GM18498 (cell line): Measurements from ENCODE around the gene IMMP2L.
"Not testable (repeated sequence)": the region's sequence is repeated elsewhere in the genome, so short reads cannot be mapped to it uniquely, and the experiment has no call there.

Experiments
- ATAC-seq: cut with Tn5 transposase; IDR thresholded peaks from one replicate; pipeline ENCODE4 v1.9.1; 2021; ENCODE audit warnings: mild to moderate bottlenecking, moderate library complexity; ENCODE audit not compliant: unreplicated experiment

The IMMP2L gene

GRCh38 chr7:110718503-110719205 lies 843.6 kb downstream of the IMMP2L start:
- ATAC-seq = no peak

- ATAC-seq = no peak
Measured at GRCh38 chr7:110704225-110704624, 858.1 kb downstream of the IMMP2L start.

GRCh38 chr7:110698576-110698975 lies 863.7 kb downstream of the IMMP2L start:
- ATAC-seq = no peak

DNA sequence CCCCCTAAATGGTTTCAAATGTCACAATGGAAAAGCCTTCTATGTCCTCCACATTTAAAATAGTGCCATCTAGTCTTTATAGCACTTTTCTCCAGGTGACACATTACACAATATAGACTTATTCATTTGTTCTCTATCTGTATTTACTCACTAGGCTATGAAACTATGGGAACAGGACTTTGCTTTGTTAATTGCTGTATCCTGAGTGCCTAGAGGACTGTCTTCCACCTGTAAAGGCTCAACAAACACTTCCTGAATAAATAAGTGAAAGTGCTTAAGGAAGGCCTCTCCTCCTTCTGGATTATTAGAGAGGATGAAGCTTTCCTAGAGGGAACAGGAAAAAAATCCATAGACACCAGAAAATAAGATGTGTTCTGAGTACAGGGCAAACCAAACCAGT lies 868.9 kb downstream of the IMMP2L start:
- ATAC-seq = no peak

DNA sequence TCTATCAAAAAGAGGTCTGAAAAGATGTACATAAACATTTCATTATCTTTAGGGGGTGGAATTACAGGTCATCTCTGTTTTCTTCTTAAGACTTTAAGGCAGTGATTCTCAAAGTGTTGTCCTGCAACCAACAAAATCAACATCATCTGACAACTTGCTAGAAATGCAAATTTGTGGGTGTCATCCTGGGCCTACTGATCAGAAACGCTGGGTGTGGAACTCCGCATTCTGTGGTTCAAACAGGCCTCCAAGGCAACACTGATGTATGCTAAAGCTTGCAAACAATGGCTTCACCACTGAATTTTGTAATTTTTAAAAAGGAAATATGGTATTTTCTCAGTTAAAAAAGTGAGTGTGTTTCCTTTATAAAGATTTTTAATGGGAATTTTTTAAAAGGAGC lies 873.4 kb downstream of the IMMP2L start:
- no peak for ATAC-seq

GRCh38 chr7:110685899-110686298 lies 876.4 kb downstream of the IMMP2L start:
- no peak for ATAC-seq

GRCh38 chr7:110681941-110682340 lies 880.4 kb downstream of the IMMP2L start:
- ATAC-seq = no peak

- no peak for ATAC-seq
Measured at GRCh38 chr7:110677405-110677804, 884.9 kb downstream of the IMMP2L start.

DNA sequence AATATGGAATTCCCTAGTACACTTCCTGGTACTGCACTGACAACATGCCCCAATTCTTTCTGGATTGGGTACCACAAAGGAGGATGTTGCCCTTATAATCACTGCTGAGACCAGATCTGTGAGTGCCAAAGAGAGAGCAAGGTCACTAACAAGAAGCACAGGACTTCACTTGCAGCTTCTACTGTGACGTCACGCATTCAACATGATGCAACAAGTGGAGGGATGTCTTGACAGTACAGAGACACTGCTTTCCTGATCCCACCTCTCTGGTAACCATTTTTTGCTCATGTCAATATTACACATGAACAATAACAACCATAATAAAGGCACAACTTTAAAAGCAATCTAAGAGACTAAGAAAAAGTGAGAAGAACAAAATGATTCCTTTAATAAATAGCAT lies 885.5 kb downstream of the IMMP2L start:
- no peak for ATAC-seq

DNA sequence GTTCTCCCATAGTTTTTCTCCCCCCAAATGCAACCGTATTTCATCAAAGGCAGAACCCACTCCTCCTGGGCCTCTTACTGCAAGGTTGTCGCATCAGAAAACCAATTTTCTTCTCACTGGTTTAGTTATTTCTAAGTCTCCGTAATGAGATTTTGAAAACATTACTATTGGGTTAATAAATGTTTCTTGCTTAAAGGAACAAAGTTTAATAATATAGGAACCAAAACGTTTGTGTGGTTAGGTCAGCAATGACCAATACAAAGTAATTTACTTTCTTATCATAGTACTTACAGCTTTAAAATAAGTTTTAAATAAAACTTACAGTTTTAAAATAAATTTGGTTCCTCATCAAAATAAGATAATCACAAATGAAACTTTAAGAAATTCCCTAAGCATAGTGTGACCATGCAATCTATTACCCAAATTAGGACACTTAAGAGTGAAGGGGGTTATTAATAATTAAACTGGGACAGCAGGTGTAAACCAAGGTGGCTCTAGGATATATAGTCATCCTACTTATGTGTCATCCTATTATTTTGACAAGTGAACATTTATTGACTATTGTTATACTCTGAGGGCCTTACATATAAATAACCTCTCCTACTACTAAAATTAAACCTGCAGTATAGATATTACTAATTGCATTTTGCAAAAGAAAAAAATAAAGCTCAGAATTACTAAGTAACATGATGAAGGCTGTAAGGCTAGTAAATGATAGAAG lies 886.7 kb downstream of the IMMP2L start:
- peak; percentile 41 for ATAC-seq

DNA sequence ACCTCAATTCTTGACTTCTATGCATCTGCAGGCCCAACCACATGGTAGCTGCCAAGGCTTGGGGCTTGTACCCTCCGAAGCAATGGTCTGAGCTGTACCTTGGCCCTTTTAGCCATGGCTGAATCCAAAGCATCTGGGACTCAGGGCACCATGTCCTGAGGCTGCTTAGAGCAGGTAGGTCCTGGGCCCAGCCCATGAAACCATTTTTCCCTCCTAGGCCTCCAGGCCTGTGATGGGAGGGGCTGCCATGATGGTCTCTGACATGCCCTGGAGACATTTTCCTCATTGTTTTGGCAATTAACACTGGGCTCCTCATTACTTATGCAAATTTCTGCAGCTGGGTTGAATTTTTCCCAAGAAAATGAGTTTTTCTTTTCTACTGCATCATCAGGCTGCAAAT lies 889.1 kb downstream of the IMMP2L start:
- no peak for ATAC-seq

- no peak for ATAC-seq
Measured at GRCh38 chr7:110669410-110669809, 892.9 kb downstream of the IMMP2L start.

GRCh38 chr7:110664803-110665202 lies 897.5 kb downstream of the IMMP2L start:
- ATAC-seq = no peak

GRCh38 chr7:110660637-110661036 lies 901.7 kb downstream of the IMMP2L start:
- ATAC-seq = not testable (repeated sequence)

DNA sequence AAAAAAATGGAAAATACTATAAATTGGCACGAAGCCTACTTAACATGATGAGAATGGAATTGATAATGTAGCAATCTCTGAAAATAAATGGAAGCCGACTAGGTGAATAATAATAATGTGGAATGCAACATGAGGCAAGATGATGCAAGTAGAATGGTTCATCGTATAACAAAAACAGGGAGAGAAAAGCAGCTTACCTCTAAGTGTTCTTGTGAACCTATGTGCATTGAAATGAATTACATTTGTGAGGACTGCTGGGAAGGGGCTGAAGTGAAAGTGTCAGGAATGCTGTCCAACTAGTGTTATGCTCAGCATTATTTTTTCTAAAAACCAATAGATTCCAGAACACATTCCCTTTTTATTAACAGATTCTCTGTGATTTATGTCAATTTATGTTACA lies 912.0 kb downstream of the IMMP2L start:
- ATAC-seq = no peak

DNA sequence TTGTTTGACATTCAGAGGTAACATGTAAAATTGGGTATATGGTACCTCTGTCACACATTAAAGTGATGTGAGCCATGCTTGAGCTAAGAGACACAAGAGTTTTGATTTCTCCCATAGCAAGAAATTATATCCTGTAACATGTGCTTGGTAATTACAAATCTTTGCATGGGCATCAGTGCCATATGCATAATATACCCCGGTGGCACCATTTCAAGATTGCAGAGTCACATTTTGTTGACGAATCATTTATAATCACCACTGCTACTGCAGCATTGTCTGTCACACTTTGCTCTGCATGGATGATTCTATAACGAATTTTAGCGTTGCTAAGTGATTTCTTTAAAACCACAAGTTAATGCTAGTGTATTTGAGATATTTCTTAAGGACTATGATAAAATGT lies 915.0 kb downstream of the IMMP2L start:
- no peak for ATAC-seq

DNA sequence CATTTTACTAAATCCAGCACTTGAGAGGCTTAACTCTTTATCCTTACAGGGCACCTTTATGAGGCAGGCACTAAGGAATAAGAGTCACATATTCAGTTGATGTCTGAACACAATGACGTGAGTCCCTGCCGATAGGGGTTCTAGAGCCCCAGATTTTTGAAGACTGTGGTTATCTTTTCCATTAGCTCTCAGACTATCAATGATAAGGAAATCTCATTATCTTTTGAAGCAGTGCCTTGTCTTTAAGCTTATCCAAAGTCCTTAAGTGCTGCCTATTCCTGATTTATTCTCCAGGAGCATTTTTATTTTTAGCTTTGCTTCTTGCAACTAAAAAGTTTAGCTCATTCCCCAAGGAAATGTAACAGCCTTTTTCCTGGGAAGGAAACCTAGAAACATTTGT lies 915.5 kb downstream of the IMMP2L start:
- ATAC-seq = no peak

DNA sequence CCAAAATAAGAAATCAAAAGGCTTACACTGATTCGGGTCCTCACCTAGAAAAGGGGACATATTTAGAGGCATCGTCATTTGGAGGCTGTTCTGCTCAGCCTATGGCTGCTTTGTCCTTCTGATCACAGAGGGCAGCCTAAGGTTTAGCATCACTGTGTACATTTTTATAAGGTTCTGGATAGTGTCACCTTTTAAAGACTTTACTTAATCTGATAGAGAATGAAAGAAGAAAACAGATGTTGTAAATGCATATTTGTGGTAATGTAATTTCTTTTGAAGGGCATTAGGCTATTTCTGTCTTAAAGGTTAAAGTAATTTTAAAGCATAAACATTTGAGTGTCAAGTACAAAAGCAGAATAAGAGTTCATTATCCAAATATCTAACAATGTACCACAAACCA lies 916.7 kb downstream of the IMMP2L start:
- ATAC-seq = no peak

DNA sequence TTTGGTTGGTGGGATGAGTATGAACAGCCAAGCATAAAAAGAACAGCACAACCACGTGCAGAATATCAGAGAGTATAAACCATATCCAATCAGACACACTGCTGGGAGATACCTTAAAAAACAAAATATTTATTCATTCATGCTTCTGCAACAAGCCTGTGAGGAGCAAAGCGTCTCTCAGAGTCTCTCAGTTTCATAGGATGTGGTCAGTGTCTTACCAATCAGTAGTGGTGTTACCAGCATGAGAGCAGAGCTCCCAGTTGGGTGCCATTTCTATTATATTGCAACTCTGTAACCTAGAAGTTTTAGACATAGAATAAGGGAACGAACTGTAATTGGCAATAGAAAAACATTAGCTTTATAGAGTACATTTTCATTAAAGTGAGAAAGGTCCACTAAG lies 917.2 kb downstream of the IMMP2L start:
- peak; percentile 72 for ATAC-seq

DNA sequence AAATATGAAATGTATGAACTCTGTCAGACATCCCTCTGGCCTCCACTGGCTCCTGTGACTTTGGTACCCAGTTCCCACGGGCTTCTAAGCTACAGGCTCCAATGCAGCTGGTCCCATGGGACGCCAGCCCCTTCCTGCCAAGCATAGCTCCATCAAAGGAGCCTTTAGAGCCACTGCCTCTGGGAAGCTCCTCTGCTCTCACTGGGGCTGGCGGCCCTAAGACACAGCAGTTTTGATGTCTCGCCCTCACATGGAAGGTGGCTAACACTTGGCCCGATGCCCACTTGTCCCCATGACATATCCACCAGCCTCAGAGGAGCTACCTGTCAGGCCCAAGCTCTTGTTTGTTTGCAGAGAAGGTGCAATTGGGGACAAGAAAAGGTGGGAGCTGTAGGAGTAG lies 925.0 kb downstream of the IMMP2L start:
- no peak for ATAC-seq

DNA sequence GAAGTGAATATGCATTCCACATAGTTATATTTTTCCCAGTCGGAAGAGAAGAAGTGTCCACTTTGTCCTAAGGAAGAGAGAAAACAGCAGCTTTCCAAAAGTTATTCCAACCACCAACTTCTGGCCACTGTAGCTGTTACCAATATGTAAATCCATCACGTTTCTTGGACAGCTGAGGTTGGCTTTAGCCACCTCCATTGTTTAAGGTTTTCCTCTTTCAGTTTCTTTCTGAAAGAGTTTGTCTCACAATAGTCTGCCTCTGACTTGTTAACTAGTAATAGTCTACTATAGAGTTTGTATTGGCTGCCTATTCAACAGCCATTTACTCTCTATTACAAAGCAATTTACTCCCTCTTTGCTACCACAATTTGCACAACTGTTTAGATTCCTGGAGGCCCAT lies 929.0 kb downstream of the IMMP2L start:
- no peak for ATAC-seq

GRCh38 chr7:110626414-110626813 lies 935.9 kb downstream of the IMMP2L start:
- ATAC-seq = no peak

DNA sequence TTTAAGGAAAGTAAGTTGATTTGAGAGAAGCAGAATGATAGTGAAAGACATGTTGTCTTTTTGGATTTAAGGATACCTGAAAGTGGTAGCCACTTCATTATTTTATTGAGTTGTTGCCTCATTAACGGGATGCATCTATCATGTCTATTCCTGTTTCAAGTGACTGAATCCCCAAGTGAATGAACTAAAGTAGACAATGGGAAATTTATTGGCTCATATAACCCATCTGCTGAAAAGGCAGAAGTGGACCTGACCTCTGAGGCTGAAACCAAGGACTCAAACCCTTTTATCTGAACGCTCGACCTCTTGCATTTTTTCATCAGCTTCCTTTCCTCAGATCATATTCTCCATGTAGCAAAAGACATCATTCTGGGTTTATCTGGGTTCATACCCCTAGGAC lies 937.0 kb downstream of the IMMP2L start:
- no peak for ATAC-seq
